ENCODE data around the gene COL25A1.

The COL25A1 gene

GRCh38 chr4:109046471-109047201 lies 255.8 kb downstream of the COL25A1 start:
- no peak for DNase-seq (ENCODE audit: low spot score)
- TF ChIP-seq CTCF (IDR thresholded peaks at IDR 0.05; ENCODE audit: extremely low read depth, missing control alignments), result no peak

GRCh38 chr4:109044431-109044830 lies 258.0 kb downstream of the COL25A1 start:
- no peak for TF ChIP-seq CTCF (IDR thresholded peaks at IDR 0.05; ENCODE audit: extremely low read depth, missing control alignments)
- no peak for DNase-seq (ENCODE audit: low spot score)

GRCh38 chr4:109043286-109043685 lies 259.2 kb downstream of the COL25A1 start:
- TF ChIP-seq CTCF (IDR thresholded peaks at IDR 0.05; ENCODE audit: extremely low read depth, missing control alignments), result no peak
- DNase-seq (ENCODE audit: low spot score), result no peak

- no peak for DNase-seq (ENCODE audit: low spot score)
- no peak for TF ChIP-seq CTCF (IDR thresholded peaks at IDR 0.05; ENCODE audit: extremely low read depth, missing control alignments)
Observed at GRCh38 chr4:109041463-109042360, 260.7 kb downstream of the COL25A1 start.

GRCh38 chr4:109040441-109040840 lies 262.0 kb downstream of the COL25A1 start:
- TF ChIP-seq CTCF (IDR thresholded peaks at IDR 0.05; ENCODE audit: extremely low read depth, missing control alignments), result no peak
- no peak for DNase-seq (ENCODE audit: low spot score)

- DNase-seq (ENCODE audit: low spot score), result no peak
- TF ChIP-seq CTCF (IDR thresholded peaks at IDR 0.05; ENCODE audit: extremely low read depth, missing control alignments), result no peak
Observed at GRCh38 chr4:109037026-109037425, 265.4 kb downstream of the COL25A1 start.

GRCh38 chr4:109033993-109034392 lies 268.5 kb downstream of the COL25A1 start:
- TF ChIP-seq CTCF (IDR thresholded peaks at IDR 0.05; ENCODE audit: extremely low read depth, missing control alignments), result no peak
- no peak for DNase-seq (ENCODE audit: low spot score)
